IMR-90 (cell line): ENCODE data around the gene ZC2HC1B. TPM values are rescaled to one million over a fixed set of nuclear protein-coding genes. Genes with fewer than 3 reads are reported as not detected.

ENCODE experiments used
- ATAC-seq: fragments of 200-7000 bp; cut with Tn5 transposase; 2 replicates; pipeline ENCODE4 v1.9.1; 2020; ENCODE audit warnings: low read depth, mild to moderate bottlenecking, moderate library complexity
- BruUV-seq: library from RNA; stranded (reverse); fragments of 400-500 nt; replicated peaks from 2 replicates; lab custom pipeline; 2021; lab: Mats Ljungman, UMichigan
- CTCF ChIA-PET: fragments of 300-600 bp; formaldehyde crosslinking; extraction: SDS; loops from one replicate; lab custom pipeline; 2021; ENCODE audit warnings: antibody characterized with exemption; lab: Yijun Ruan, JAX
- POLR2A ChIA-PET: fragments of 300-600 bp; sonication (Branson Sonifier 250); formaldehyde crosslinking; loops from one replicate; lab custom pipeline; 2022; ENCODE audit warnings: antibody characterized with exemption; ENCODE audit not compliant: unreplicated experiment; lab: Charles Lee
- DNase-seq: peaks from one replicate; pipeline ENCODE4 v3.0.0; 2013
- H2AFZ ChIP-seq: replicated peaks from 2 replicates; pipeline ENCODE3; 2013; ENCODE audit warnings: low read length, mild to moderate bottlenecking; ENCODE audit not compliant: poor library complexity
- H2AK5ac ChIP-seq: 2 replicates; pipeline ENCODE4 v1.6.1; 2013; ENCODE audit warnings: low read depth, low read length, inconsistent platforms
- H2AK9ac ChIP-seq: replicated peaks from 2 replicates; pipeline ENCODE3; 2013; ENCODE audit warnings: mild to moderate bottlenecking, low read depth, low read length, moderate library complexity; ENCODE audit not compliant: poor library complexity
- H2BK120ac ChIP-seq: 2 replicates; pipeline ENCODE4 v1.6.1; 2013; ENCODE audit warnings: low read depth, low read length, inconsistent platforms
- H2BK15ac ChIP-seq: 3 replicates; pipeline ENCODE4 v1.6.1; 2013; ENCODE audit warnings: low read depth, low read length, inconsistent platforms
- H2BK20ac ChIP-seq: 2 replicates; pipeline ENCODE4 v1.6.1; 2013; ENCODE audit warnings: low read depth, mild to moderate bottlenecking, inconsistent platforms, low read length, moderate library complexity
- H2BK5ac ChIP-seq: 2 replicates; pipeline ENCODE4 v1.6.1; 2013; ENCODE audit warnings: mild to moderate bottlenecking, low read depth, low read length, inconsistent platforms; ENCODE audit not compliant: poor library complexity, severe bottlenecking
- H3K14ac ChIP-seq: replicated peaks from 2 replicates; pipeline ENCODE4 v1.6.1; 2013; ENCODE audit warnings: low read depth, low read length, inconsistent platforms
- H3K18ac ChIP-seq: 2 replicates; pipeline ENCODE4 v1.6.1; 2013; ENCODE audit warnings: low read depth, low read length, control low read depth
- H3K23ac ChIP-seq: 2 replicates; pipeline ENCODE4 v1.6.1; 2013; ENCODE audit warnings: low read depth, low read length, inconsistent platforms
- H3K27ac ChIP-seq: 2 replicates; pipeline ENCODE4 v1.5.1; 2013; ENCODE audit warnings: mild to moderate bottlenecking, control low read depth, low read length; ENCODE audit not compliant: insufficient read depth
- H3K27me3 ChIP-seq: 2 replicates; pipeline ENCODE4 v1.6.1; 2013; ENCODE audit warnings: low read length; ENCODE audit not compliant: control insufficient read depth, insufficient read depth
- H3K36me3 ChIP-seq: 2 replicates; pipeline ENCODE4 v1.6.1; 2013; ENCODE audit warnings: low read length, mixed read lengths; ENCODE audit not compliant: control insufficient read depth, insufficient read depth
- H3K4ac ChIP-seq: 2 replicates; pipeline ENCODE4 v1.6.1; 2013; ENCODE audit warnings: low read depth, low read length, inconsistent platforms
- H3K4me1 ChIP-seq: 2 replicates; pipeline ENCODE4 v1.6.1; 2013; ENCODE audit warnings: low read length, mixed read lengths; ENCODE audit not compliant: control insufficient read depth, insufficient read depth
- H3K4me2 ChIP-seq: 2 replicates; pipeline ENCODE4 v1.6.1; 2013; ENCODE audit warnings: low read depth, mild to moderate bottlenecking, control low read depth, low read length, moderate library complexity
- H3K4me3 ChIP-seq: 2 replicates; pipeline ENCODE4 v1.5.1; 2013; ENCODE audit warnings: low read depth, mild to moderate bottlenecking, control low read depth, low read length, moderate library complexity; ENCODE audit not compliant: insufficient read depth
- H3K56ac ChIP-seq: 2 replicates; pipeline ENCODE4 v1.6.1; 2013; ENCODE audit warnings: low read length, inconsistent platforms; ENCODE audit not compliant: insufficient read depth; ENCODE audit errors: extremely low read depth
- H3K79me1 ChIP-seq, 2 experiments: 2 replicates each; pipeline ENCODE4 v1.6.1; 2013; ENCODE audit warnings: low read length in 2 of 2, inconsistent platforms in 1 of 2, low read depth in 1 of 2
- H3K9ac ChIP-seq: 2 replicates; pipeline ENCODE4 v1.6.1; 2013; ENCODE audit warnings: low read depth, low read length, control low read depth
- H3K9me1 ChIP-seq: 2 replicates; pipeline ENCODE4 v1.6.1; 2013; ENCODE audit warnings: low read length, inconsistent platforms; ENCODE audit not compliant: insufficient read depth
- H3K9me3 ChIP-seq: 2 replicates; pipeline ENCODE4 v1.6.1; 2013; ENCODE audit warnings: low read length; ENCODE audit not compliant: control insufficient read depth, insufficient read depth
- H4K20me1 ChIP-seq: 2 replicates; pipeline ENCODE4 v1.6.1; 2013; ENCODE audit warnings: low read length, inconsistent platforms; ENCODE audit not compliant: insufficient read depth
- H4K5ac ChIP-seq: 2 replicates; pipeline ENCODE4 v1.6.1; 2013; ENCODE audit warnings: mild to moderate bottlenecking, low read depth, low read length, control low read depth
- H4K8ac ChIP-seq, 2 experiments: 2 replicates each; pipeline ENCODE4 v1.6.1; 2013; ENCODE audit warnings: low read depth in 2 of 2, low read length in 2 of 2, control low read depth in 1 of 2, inconsistent platforms in 1 of 2
- H4K91ac ChIP-seq: 2 replicates; pipeline ENCODE4 v1.6.1; 2013; ENCODE audit warnings: low read depth, low read length, inconsistent platforms; ENCODE audit not compliant: insufficient read depth
- BHLHE40 ChIP-seq: fragments of 150-350 bp; IDR thresholded peaks from 2 replicates; pipeline ENCODE4 v1.6.1; 2016; ENCODE audit warnings: mild to moderate bottlenecking, low read depth, low read length
- CEBPB ChIP-seq: IDR thresholded peaks from 2 replicates; pipeline ENCODE4 v1.6.1; 2012; ENCODE audit warnings: low read depth, low read length, improper control_type of control experiment
- CHD1 ChIP-seq: IDR thresholded peaks from 2 replicates; pipeline ENCODE4 v1.6.1; 2012; ENCODE audit warnings: low read depth, low read length, improper control_type of control experiment
- FOS ChIP-seq: fragments of 150-350 bp; IDR thresholded peaks from 2 replicates; pipeline ENCODE4 v1.6.1; 2016; ENCODE audit warnings: low read depth, low read length
- MAFK ChIP-seq: IDR thresholded peaks from 2 replicates; pipeline ENCODE4 v1.6.1; 2012; ENCODE audit warnings: low read depth, low read length, improper control_type of control experiment
- MAZ ChIP-seq: IDR thresholded peaks from 2 replicates; pipeline ENCODE4 v1.6.1; 2012; ENCODE audit warnings: low read depth, mild to moderate bottlenecking, low read length, improper control_type of control experiment, moderate library complexity, borderline replicate concordance
- MXI1 ChIP-seq: IDR thresholded peaks from 2 replicates; pipeline ENCODE4 v1.6.1; 2012; ENCODE audit warnings: low read depth, mild to moderate bottlenecking, low read length, moderate library complexity, borderline replicate concordance
- NFE2L2 ChIP-seq: fragments of 150-350 bp; IDR thresholded peaks from 2 replicates; pipeline ENCODE4 v1.6.1; 2016; ENCODE audit warnings: low read depth, mild to moderate bottlenecking, low read length
- POLR2A ChIP-seq: IDR thresholded peaks from 2 replicates; pipeline ENCODE4 v1.6.1; 2012; ENCODE audit warnings: mild to moderate bottlenecking, low read depth, low read length
- RAD21 ChIP-seq: IDR thresholded peaks from 2 replicates; pipeline ENCODE4 v1.6.1; 2012; ENCODE audit warnings: low read length, improper control_type of control experiment
- RCOR1 ChIP-seq: IDR thresholded peaks from 2 replicates; pipeline ENCODE4 v1.6.1; 2012; ENCODE audit warnings: mild to moderate bottlenecking, low read length, improper control_type of control experiment; ENCODE audit not compliant: insufficient replicate concordance
- RFX5 ChIP-seq: IDR thresholded peaks from 2 replicates; pipeline ENCODE4 v1.8.0; 2012; ENCODE audit warnings: low read depth, mild to moderate bottlenecking, low read length, moderate library complexity
- SMC3 ChIP-seq: fragments of 150-350 bp; IDR thresholded peaks from 2 replicates; pipeline ENCODE4 v1.6.1; 2016; ENCODE audit warnings: low read depth, mild to moderate bottlenecking, antibody characterized with exemption, low read length, moderate library complexity
- WGBS, 2 experiments: methylation state at CpG; one replicate each; pipeline versions ENCODE4 v1.1.5 to v1.1.7; 2013; ENCODE audit warnings: missing lambda C conversion rate in 2 of 2; ENCODE audit not compliant: insufficient read length in 1 of 2; ENCODE audit errors: extremely low coverage in 2 of 2; 5-methylcytosine and 5-hydroxymethylcytosine counted together
- dilution Hi-C: fragments of 300-500 bp; cut with HindIII; formaldehyde crosslinking; loops from one replicate; pipeline ENCODE4 v1.14.3; 2018; ENCODE audit warnings: low sequenced_read_pairs; ENCODE audit not compliant: unreplicated experiment
- in situ Hi-C: fragments of 300-500 bp; cut with MboI; formaldehyde crosslinking; loops from 3 replicates; pipeline ENCODE4 v1.14.3; 2019; ENCODE audit warnings: low sequenced_read_pairs, inconsistent platforms, mixed read lengths
- intact Hi-C: fragments of 100-400 bp; cut with micrococcal nuclease; formaldehyde crosslinking; loops from 2 replicates; pipeline ENCODE4 v1.10.0; 2022
- polyA plus RNA-seq, 3 experiments: library from polyadenylated mRNA; depleted of rRNA; stranded (reverse); fragments of >200 nt; gene quantifications; 2 replicates each; pipeline ENCODE4 v1.2.3, GENCODE V29; 2012; ENCODE audit warnings: low replicate concordance in 1 of 3
- total RNA-seq: library from RNA; depleted of rRNA; stranded (reverse); fragments of >200 nt; gene quantifications from 2 replicates; pipeline ENCODE4 v1.2.3, GENCODE V29; 2012
- TF ChIP-seq, protein P1 (sequence below): fragments of 150-350 bp; IDR thresholded peaks from 2 replicates; pipeline ENCODE4 v1.6.1; 2017; ENCODE audit warnings: mild to moderate bottlenecking, antibody characterized with exemption, low read length, low read depth
- TF ChIP-seq, protein P2 (sequence below): fragments of 150-350 bp; IDR thresholded peaks from 2 replicates; pipeline ENCODE4 v1.6.1; 2016; ENCODE audit warnings: low read depth, mild to moderate bottlenecking, low read length, moderate library complexity, borderline replicate concordance
- TF ChIP-seq, protein P3 (sequence below): conservative IDR thresholded peaks from 2 replicates; pipeline ENCODE4 v1.5.1; 2012; ENCODE audit warnings: mild to moderate bottlenecking, low read depth, low read length, improper control_type of control experiment

ZC2HC1B gene
- total and polyA plus RNA-seq, 2 of the 4 experiments (the other 2 are of a cell fraction): not detected

DNA sequence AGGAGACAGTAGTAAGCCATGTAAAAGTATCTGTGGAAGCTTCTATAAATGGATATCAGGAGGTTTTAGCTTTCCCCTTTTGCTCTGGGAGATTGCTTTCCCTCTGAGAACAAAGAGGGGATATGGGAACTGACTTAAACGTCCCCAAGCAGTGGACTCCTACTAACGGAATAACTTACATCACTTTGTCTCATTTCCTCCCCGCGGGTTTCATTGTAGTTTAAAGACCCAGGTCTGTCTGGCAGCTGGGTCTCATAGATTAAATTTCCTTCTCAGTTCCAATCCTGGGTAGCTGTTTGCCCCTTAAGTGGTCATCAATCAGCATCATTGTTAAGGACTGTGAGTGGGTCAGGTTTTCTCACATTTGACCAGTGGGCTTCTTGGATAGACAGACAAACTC, 75.1 kb downstream of the ZC2HC1B start:
- 75% methylated on average over 2 of the region's 4 CpGs; no CpG with 5 or more reads in 1 of the 2 experiments for WGBS, 2 experiments

More for the DNA sequence above, 75.1 kb downstream of the ZC2HC1B start:
- no peak overlapping the region for H4K91ac ChIP-seq
- no peak overlapping the region for H4K5ac ChIP-seq
- no peak overlapping the region for H2BK15ac ChIP-seq
- in situ Hi-C loops (no loop called here), intact Hi-C loops (no loop called here), dilution Hi-C loops (no loop called here)
- no peak overlapping the region for H2AK9ac ChIP-seq
- H3K4me3 ChIP-seq: no peak overlapping the region
- H4K8ac ChIP-seq: no peak overlapping the region
- DNase-seq: no peak
- no TSS peak for BruUV-seq
- H3K56ac ChIP-seq: no peak overlapping the region
- H3K36me3 ChIP-seq: peaks cover 2% of the 10 kb centered on the region; the same call in 1 of the 2 replicates
- H3K23ac ChIP-seq: no peak overlapping the region
- no peak overlapping the region for H3K27ac ChIP-seq
- CTCF ChIA-PET: interaction anchor here (1.2 to 1.9 kb wide), 2 partner anchors 37 to 74 kb away, joined by 3 to 10 read pairs; no protein-coding TSS in a partner anchor
- H3K79me1 ChIP-seq: no peaks in the 10 kb centered on the region
- no peak overlapping the region for H3K14ac ChIP-seq
- H3K9me1 ChIP-seq: no peaks in the 10 kb centered on the region
- no peak overlapping the region for H2BK5ac ChIP-seq
- peaks cover 4% of the 10 kb centered on the region for H3K27me3 ChIP-seq
- no peak overlapping the region for H2BK20ac ChIP-seq
- H3K4me2 ChIP-seq: no peak overlapping the region
- no peak overlapping the region for H3K9ac ChIP-seq
- TF ChIP-seq BHLHE40: no peak
- no peak for TF ChIP-seq NFE2L2
- no peak for TF ChIP-seq RFX5
- no peak for TF ChIP-seq MXI1
- TF ChIP-seq, protein P1, sequence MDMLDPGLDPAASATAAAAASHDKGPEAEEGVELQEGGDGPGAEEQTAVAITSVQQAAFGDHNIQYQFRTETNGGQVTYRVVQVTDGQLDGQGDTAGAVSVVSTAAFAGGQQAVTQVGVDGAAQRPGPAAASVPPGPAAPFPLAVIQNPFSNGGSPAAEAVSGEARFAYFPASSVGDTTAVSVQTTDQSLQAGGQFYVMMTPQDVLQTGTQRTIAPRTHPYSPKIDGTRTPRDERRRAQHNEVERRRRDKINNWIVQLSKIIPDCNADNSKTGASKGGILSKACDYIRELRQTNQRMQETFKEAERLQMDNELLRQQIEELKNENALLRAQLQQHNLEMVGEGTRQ: no peak
- no peak for TF ChIP-seq RCOR1
- no peak for TF ChIP-seq POLR2A
- no peak for TF ChIP-seq MAZ
- TF ChIP-seq RAD21: no peak
- TF ChIP-seq, protein P2, sequence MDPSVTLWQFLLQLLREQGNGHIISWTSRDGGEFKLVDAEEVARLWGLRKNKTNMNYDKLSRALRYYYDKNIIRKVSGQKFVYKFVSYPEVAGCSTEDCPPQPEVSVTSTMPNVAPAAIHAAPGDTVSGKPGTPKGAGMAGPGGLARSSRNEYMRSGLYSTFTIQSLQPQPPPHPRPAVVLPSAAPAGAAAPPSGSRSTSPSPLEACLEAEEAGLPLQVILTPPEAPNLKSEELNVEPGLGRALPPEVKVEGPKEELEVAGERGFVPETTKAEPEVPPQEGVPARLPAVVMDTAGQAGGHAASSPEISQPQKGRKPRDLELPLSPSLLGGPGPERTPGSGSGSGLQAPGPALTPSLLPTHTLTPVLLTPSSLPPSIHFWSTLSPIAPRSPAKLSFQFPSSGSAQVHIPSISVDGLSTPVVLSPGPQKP: no peak
- TF ChIP-seq CEBPB: no peak
- no peak for TF ChIP-seq SMC3
- TF ChIP-seq, protein P3, sequence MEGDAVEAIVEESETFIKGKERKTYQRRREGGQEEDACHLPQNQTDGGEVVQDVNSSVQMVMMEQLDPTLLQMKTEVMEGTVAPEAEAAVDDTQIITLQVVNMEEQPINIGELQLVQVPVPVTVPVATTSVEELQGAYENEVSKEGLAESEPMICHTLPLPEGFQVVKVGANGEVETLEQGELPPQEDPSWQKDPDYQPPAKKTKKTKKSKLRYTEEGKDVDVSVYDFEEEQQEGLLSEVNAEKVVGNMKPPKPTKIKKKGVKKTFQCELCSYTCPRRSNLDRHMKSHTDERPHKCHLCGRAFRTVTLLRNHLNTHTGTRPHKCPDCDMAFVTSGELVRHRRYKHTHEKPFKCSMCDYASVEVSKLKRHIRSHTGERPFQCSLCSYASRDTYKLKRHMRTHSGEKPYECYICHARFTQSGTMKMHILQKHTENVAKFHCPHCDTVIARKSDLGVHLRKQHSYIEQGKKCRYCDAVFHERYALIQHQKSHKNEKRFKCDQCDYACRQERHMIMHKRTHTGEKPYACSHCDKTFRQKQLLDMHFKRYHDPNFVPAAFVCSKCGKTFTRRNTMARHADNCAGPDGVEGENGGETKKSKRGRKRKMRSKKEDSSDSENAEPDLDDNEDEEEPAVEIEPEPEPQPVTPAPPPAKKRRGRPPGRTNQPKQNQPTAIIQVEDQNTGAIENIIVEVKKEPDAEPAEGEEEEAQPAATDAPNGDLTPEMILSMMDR: no peak
- no peak for TF ChIP-seq CHD1
- TF ChIP-seq MAFK: no peak
- no peak for TF ChIP-seq FOS
- no peaks in the 10 kb centered on the region for H3K4me1 ChIP-seq
- H3K9me3 ChIP-seq: no peaks in the 10 kb centered on the region
- no peak overlapping the region for H2AK5ac ChIP-seq
- no peak overlapping the region for H2BK120ac ChIP-seq
- no peak for ATAC-seq
- H3K18ac ChIP-seq: no peak overlapping the region
- no peaks in the 10 kb centered on the region for H4K20me1 ChIP-seq
- H2AFZ ChIP-seq: no peak overlapping the region
- H3K4ac ChIP-seq: no peak overlapping the region
- POLR2A ChIA-PET: no interaction called here
